NCI-H1417 (cell line): Measurements from ENCODE around the gene CXCL14.

Experiments
- DNase-seq, 3 experiments: peaks; one replicate each; lab custom pipeline; 2025; lab: John Stamatoyannopoulos, UW

CXCL14 gene

GRCh38 chr5:135596157-135596763, 17.5 kb upstream of the CXCL14 start:
- peak in 1 of 3 experiments; percentile 14 for DNase-seq

GRCh38 chr5:135594416-135594960, 15.7 kb upstream of the CXCL14 start:
- no peak for DNase-seq

- DNase-seq, result no peak
Observed at GRCh38 chr5:135593886-135594285, 15.1 kb upstream of the CXCL14 start.

DNA sequence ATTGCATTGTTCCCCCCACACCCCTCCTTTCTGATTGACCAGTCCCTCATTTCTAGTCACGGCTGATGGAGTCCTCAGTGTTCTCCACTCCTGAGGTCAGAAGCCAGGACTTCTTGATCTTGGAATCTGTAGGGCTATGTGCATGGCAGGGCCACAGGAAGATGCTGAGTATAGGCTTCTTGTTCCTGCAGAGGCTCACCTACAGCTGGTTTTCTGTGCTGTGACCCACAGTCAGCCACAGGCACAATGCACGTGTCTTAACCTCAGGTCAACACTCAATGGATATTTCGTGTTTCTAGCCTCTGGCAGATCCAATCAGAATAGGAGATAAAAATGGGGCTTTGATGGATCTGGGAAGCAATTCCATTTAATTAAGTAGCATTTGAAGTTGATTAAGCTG, 14.3 kb upstream of the CXCL14 start:
- DNase-seq, result no peak

DNA sequence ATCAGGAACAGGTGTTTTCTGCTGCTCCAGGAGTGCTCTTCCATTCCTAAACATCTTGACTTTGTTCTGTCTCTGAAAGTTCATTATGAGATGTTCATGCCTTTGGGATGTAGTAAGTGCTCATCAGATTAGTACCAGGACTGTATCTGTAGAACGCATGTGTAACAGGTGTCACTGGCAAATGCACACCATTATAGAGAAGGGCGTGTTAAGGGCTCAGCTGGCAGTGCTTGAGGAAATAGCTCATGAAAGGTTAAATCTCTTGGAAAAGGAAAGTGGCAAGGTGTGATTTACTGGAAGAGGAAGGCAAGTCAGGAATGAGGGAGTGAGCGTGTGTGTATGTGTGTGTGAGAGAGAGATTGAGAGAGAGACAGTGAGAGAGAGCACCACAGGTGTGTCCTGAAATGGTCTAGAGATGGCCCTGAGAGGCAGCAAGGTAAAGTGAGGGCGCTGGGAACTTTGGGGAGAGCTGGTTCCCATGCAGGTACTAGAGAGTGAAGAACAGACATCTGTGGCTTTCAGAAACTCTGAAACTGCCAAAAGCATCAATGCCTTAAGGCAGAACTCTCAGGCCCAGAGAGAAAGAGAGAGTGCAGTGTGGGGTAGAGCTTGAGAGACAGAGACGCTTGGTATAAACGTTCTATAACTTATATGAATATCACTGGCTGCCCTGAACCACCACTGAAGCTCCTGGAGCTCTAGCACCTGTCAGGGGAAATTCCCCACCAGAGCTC, 13.7 kb upstream of the CXCL14 start:
- no peak for DNase-seq

DNA sequence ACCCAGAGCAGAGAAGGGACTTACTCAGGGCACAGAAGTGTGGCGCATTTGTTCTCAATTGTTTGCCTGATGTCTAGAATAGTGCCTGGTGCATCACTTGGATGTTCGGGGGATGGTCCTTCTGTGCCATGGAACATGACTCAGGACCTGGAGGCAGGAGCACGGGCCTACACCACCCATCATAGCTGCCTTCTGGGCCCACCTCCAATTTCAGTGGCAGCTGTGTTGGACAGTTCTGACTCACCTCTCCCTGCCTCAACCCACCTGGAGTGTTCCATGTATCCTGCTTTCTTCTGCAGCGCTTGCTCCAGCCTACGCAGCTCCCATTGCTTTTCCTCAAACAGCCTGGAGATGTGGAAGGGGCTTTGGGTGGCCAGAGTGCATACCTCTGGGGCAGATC, 12.5 kb upstream of the CXCL14 start:
- no peak for DNase-seq

DNA sequence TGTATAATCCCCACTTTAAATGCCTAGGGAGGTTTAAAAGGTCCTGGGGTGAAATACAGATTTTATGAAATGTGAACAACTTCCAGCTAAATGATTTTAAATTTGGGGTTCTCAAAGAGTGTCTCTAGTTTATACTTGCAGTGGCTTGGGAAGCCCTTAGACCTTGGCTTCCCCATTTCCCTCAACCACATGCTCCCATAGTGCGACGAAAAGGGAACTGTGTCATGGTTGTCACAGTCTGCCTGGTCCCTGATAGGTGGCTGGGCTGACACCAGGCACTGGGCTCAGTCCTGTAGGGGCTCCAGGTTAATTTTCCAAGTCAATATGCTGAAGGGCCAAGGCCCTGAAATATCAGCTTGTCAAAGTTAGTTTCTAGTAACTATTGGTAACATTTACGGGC, 10.4 kb upstream of the CXCL14 start:
- DNase-seq, result no peak

GRCh38 chr5:135587721-135588663, 9.2 kb upstream of the CXCL14 start:
- no peak for DNase-seq

GRCh38 chr5:135584918-135585317, 6.1 kb upstream of the CXCL14 start:
- DNase-seq, result no peak

DNA sequence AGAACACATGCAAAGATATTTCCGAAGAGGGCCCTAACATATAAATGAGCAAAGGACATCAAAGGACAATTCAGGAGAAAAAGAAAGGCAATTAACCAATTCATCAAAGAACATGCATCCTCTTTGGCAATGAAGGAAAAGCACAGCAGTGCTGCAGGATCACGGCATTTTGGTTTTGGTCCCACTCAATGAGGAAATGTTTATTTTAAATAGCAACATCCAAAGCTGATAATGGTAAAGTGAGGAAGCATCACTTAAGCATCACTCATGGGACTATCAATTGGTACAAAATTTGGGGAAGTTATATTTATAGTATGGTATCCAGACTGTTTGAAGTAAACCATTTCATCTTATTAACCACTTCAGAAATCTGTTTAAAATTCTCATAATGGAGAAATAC, 5.5 kb upstream of the CXCL14 start:
- DNase-seq, result no peak

- no peak for DNase-seq
Observed at GRCh38 chr5:135582099-135582781, 3.4 kb upstream of the CXCL14 start.

DNA sequence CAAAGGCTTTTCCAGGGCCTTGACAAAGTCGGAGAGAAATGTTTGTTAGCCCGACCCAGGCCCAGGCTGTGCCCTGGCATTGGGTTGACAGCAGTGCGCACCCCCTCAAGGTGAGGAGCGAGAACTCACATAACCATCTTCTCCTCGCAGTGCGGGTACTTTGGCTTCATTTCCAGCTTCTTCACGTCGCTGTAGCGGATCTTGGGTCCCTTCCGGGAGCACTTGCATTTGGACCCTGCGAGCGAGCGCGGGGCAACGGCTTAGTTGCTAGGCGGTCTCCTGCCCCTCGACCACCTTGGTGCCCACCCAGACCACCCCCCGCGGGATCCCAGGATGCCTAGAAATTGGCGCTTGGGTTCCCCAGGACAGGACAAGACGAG, 496 bp downstream of the CXCL14 start:
- no peak for DNase-seq

DNA sequence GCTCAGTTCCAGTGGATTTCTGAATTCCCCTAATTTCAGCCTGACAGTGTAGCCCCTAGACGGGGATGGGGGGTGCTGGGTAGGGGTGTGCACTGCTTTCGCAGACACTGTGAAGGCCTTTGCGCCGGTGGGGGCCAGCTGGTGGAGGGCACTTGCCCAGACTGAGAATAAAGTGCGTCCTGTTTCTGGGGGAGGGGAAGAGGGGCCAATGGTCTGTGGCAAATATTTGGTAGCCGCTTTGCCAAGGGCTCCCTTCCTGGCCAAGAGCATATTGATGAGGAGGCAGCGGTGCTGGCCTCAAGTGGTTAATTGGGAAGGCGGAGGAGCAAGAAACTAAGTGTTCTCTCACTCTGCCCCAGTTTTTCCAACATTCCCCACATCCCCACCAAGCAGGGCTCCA, 1.4 kb downstream of the CXCL14 start:
- DNase-seq, result no peak

- no peak for DNase-seq
Observed at GRCh38 chr5:135576075-135576599, 2.7 kb downstream of the CXCL14 start.

DNA sequence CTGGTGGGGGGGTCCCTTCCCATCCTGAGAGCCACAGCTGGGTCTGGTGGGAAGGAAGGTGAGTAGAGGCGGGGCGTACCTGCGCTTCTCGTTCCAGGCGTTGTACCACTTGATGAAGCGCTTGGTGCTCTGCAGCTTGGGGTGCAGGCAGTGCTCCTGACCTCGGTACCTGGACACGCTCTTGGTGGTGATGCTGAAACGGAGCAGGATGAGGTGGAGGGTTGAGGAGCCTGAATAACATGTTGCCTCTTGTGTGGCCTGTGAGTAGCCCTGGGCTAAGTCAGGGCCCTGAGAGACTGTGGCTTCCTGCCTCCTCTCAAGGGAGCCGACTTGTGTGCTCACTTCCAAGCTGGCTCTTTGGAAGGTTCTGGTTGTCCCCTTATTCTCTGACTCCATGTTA, 4.3 kb downstream of the CXCL14 start:
- DNase-seq, result no peak

- DNase-seq, result no peak
Observed at GRCh38 chr5:135571902-135572301, 6.9 kb downstream of the CXCL14 start.

- no peak for DNase-seq
Observed at GRCh38 chr5:135571066-135571609, 7.7 kb downstream of the CXCL14 start.

DNA sequence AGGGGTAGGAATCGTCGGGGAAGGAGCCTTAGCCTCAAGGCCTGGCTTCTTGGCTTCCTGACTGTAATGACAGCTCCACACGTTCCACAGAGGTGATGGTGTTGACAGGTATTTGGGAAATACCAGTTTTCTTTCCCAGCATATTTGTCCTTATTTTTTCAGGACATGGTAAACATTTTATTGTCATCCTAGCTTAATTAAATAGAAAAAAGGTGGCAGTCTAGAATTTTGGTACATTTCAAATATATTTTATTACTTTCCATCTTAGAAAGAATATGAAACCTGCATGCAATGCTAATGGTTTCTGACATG, 8.4 kb downstream of the CXCL14 start:
- no peak for DNase-seq

DNA sequence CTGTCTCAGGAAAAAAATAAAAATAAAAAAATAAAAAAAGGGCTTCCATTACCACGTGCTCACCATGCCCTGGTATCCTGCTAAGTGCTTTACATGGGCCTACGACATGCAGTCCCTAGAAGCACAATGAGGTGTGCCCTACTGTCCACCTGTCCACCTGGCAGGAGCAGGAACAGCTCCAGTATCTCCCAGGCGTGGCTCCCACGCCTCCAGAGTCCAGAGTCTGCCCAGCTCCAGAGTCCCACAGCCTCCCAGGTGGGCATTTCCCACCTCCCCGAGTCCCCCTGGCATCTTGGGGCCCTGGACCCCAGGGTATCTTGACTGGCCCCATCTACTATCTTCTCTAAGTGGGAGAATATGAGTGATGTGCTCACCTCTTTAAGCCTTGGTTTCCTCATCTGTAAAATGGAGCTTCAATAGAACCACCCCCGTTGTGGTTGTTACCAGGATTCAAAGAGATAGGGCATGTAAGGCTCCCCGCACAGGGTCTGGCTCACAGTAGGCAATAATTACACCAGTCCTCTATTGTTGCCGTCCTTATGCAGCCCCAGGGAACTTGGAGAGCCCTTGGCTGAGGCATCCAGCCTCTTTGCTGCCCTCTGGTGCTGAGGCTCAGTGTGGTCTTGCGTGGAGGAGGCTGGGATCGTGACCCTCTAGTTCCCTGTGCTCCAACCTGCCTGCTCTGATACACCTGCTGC, 8.9 kb downstream of the CXCL14 start:
- peak; percentile 37 to 67 (median 42) for DNase-seq

DNA sequence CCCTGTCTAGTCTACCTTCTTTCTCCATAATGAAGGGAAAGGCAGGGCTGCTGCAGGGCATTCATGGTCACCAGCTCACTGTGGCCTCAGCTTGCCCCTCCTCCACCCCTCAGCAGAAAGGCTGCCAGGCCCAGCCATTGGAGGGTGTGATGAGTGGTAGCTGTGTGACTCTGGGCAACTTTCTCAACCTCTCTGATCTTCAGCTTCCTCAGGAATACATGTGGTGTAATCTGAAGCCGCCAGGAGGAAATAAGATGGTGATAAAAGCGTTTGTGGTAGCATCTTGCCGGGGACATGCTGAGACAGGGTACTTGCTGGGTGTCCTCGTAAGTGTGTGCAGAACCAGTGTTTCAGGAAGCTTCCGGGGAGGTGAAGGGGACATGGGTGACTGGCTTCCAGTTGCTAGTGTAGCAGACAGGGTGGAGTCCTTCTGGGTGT, 9.8 kb downstream of the CXCL14 start:
- DNase-seq, result no peak

DNA sequence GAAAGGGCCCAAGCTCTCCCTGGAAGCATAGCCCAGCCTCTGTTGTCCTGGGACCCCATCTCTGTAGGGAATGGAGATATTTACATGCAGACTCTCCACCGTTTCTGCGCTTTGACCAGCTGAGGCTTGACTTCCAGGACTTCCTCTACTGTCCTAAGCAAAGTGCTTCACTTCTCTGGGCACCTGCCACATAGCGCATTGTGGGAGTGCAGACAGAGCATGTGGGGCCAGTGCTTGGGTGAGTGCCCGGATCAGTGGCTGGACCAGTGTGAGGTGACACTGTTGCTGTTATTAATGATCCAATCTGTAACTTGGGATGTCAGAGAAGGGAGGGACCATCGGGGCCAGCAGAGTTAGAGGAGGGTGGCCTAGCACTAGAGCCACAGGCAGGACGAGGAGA, 10.5 kb downstream of the CXCL14 start:
- no peak for DNase-seq
